Stomach (tissue), 9 donors: Measurements from ENCODE around the gene DAGLB. TPM values are rescaled to one million over a fixed set of nuclear protein-coding genes. Genes with fewer than 3 reads are reported as not detected.

ENCODE experiments used
- DNase-seq, 2 donors: peaks; one replicate each; pipeline versions ENCODE4 v3.0.0 to v3.0.0-alpha.2; 2013 to 2019
- H3K27ac ChIP-seq, 5 donors: fragments of 200-600 bp in 4 of 5; sonication (generic) in 4 of 5; one replicate each; pipeline ENCODE4 v1.5.1; 2013 to 2019; ENCODE audit warnings: mild to moderate bottlenecking in 1 of 5, moderate library complexity in 1 of 5
- H3K27me3 ChIP-seq, 3 donors: fragments of 200-600 bp; sonication (generic); one replicate each; pipeline ENCODE4 v1.5.1; 2017 to 2019; ENCODE audit warnings: mixed run types in 1 of 3
- H3K36me3 ChIP-seq, 4 donors: fragments of 200-600 bp; sonication (generic); 1 replicate in 3 of 4; 2 replicates in 1 of 4; pipeline ENCODE4 v1.5.1; 2016 to 2019
- H3K4me1 ChIP-seq, 4 donors: fragments of 200-600 bp; sonication (generic); one replicate each; pipeline ENCODE4 v1.5.1; 2016 to 2019
- H3K4me3 ChIP-seq, 4 donors: fragments of 200-600 bp; sonication (generic) in 3 of 4; one replicate each; pipeline ENCODE4 v1.5.1; 2016 to 2019; ENCODE audit warnings: mild to moderate bottlenecking in 1 of 4
- H3K9me3 ChIP-seq, 4 donors: fragments of 200-600 bp; sonication (generic); one replicate each; pipeline ENCODE4 v1.5.1; 2016 to 2019
- EP300 ChIP-seq: sonication (generic); formaldehyde crosslinking; IDR thresholded peaks from one replicate; pipeline ENCODE4 v1.6.1; 2017; ENCODE audit warnings: antibody characterized with exemption
- POLR2A ChIP-seq, 4 donors: fragments of 450-650 bp; IDR thresholded peaks; one replicate each; pipeline ENCODE4 v1.6.1; 2016; ENCODE audit warnings: antibody characterized with exemption in 4 of 4, control low read depth in 2 of 4, mild to moderate bottlenecking in 1 of 4, moderate library complexity in 1 of 4
- POLR2AphosphoS5 ChIP-seq, 3 donors: sonication (generic); formaldehyde crosslinking; IDR thresholded peaks; one replicate each; pipeline ENCODE4 v1.6.1; 2016; ENCODE audit warnings: antibody characterized with exemption in 3 of 3
- WGBS, 5 donors: extraction: QIAGEN DNeasy Blood & Tissue Kit in 3 of 5; methylation state at CpG; one replicate each; pipeline versions ENCODE4 v1.1.5 to v1.1.7; 2013 to 2018; 5-methylcytosine and 5-hydroxymethylcytosine counted together
- intact Hi-C: fragments of 100-400 bp; cut with DNase I; formaldehyde crosslinking; loops from one replicate; pipeline ENCODE4 v1.15.1; 2023; ENCODE audit warnings: low total_unique reads
- polyA plus RNA-seq, 3 donors: library from polyadenylated mRNA; stranded (reverse); fragments of 200-250 nt; gene quantifications; one replicate each; pipeline ENCODE4 v1.2.3, GENCODE V29; 2013
- total RNA-seq, 5 donors: library from RNA; depleted of rRNA; stranded (reverse); fragments of >200 nt; gene quantifications; one replicate each; pipeline versions ENCODE4 v1.1.0 to v1.2.3, GENCODE V29; 2014 to 2016
- TF ChIP-seq, protein P1 (sequence below), 7 experiments: fragments of 450-650 bp in 4 of 7; fragments of 200-600 bp in 3 of 7; sonication (generic) in 3 of 7; IDR thresholded peaks; one replicate each; pipeline ENCODE4 v1.5.1; 2016 to 2019; ENCODE audit warnings: antibody characterized with exemption in 7 of 7, control low read depth in 2 of 7, mild to moderate bottlenecking in 1 of 7
- donor health status: healthy with polysubstance abuse.
- donor health status: Bipolar disorder and iron deficiency.
- donor health status: healthy.

The DAGLB gene
- total and polyA plus RNA-seq, 8 donors: 4.7 to 23.7 (median 9.1) TPM

DNA sequence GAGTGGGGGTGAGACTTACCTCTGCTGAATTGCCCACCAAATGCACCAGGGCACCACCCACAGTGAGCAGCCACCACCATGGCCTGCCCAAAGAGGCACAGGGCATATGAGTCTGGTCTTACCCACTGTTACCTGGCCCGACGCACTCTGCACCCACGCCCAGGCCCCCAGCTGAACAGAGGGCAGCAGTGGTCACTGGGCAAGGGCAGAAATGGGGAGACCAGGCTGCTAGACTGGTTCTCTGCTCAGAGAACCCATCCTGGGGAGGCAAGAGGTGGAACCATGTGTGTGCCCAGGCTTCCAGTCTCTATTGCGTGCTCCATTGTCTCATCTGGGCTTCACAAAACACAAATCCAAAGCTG lies 39.4 kb upstream of the DAGLB start:
- H3K4me1 ChIP-seq: peaks cover 6 to 20% (median 15%) of the 10 kb centered on the region in 4 donors
- intact Hi-C loops: no loop called here
- H3K27ac ChIP-seq: no peak overlapping the region
- 87 to 97% (median 93%) methylated on average over 4 of the region's 4 CpGs for WGBS, 5 donors
- no peak overlapping the region for H3K4me3 ChIP-seq
- DNase-seq: no peak
- no peaks in the 10 kb centered on the region for H3K36me3 ChIP-seq
- no peaks in the 10 kb centered on the region for H3K9me3 ChIP-seq
- no peaks in the 10 kb centered on the region for H3K27me3 ChIP-seq
- no peak for TF ChIP-seq POLR2AphosphoS5 (IDR thresholded peaks at IDR 0.05)
- TF ChIP-seq, protein P1, sequence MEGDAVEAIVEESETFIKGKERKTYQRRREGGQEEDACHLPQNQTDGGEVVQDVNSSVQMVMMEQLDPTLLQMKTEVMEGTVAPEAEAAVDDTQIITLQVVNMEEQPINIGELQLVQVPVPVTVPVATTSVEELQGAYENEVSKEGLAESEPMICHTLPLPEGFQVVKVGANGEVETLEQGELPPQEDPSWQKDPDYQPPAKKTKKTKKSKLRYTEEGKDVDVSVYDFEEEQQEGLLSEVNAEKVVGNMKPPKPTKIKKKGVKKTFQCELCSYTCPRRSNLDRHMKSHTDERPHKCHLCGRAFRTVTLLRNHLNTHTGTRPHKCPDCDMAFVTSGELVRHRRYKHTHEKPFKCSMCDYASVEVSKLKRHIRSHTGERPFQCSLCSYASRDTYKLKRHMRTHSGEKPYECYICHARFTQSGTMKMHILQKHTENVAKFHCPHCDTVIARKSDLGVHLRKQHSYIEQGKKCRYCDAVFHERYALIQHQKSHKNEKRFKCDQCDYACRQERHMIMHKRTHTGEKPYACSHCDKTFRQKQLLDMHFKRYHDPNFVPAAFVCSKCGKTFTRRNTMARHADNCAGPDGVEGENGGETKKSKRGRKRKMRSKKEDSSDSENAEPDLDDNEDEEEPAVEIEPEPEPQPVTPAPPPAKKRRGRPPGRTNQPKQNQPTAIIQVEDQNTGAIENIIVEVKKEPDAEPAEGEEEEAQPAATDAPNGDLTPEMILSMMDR (IDR thresholded peaks at IDR 0.05): no peak
- no peak for TF ChIP-seq EP300
- no peak for TF ChIP-seq POLR2A (IDR thresholded peaks at IDR 0.05)

DNA sequence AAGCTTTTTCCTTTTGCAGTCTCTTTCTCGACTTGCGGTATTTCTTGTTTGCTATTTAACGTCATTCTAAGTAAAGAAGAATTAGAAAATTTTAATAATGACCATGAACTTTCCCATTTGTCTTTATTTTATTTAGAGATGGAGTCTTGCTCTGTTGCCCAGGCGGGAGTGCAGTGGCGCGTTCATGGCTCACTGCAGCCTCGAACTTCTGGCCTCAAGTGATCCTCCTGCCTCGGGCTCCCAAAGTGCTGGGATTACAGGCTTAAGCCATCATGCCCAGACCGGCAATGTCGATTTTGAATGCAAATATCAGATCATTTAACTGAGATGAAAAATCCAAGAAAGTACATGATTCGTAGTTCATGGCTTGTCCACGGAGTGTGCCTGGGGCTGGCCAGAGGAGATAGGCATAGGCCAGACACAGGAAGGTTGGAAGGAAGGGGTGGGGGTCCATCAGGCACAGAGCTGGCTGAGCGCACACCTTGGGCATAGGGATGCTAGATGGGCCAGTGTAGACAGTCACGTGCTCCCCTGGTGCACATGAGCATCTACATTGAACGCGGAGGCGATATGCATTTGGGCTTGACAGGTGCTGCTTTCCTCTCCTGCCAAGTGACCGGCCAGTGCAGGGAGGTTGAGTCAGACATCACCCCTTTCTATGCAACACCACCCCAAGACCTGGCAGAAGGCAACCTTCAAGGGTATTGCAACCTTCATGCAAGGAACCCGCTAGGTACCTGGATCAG lies 38.9 kb upstream of the DAGLB start:
- intact Hi-C loops: no loop called here
- Histone ChIP-seq H3K27me3 (no peaks in the 10 kb centered on the region), H3K27ac (no peak overlapping the region), H3K9me3 (no peaks in the 10 kb centered on the region), H3K4me1 (peaks cover 12 to 26% (median 20%) of the 10 kb centered on the region in 4 donors), H3K36me3 (peaks cover 0 to under 1% (median 0%) of the 10 kb centered on the region in 4 donors), H3K4me3 (no peak overlapping the region)
- WGBS, 5 donors: 89 to 96% (median 94%) methylated on average over 16 to 19 of the region's 19 CpGs
- DNase-seq: no peak
- TF ChIP-seq POLR2AphosphoS5 (IDR thresholded peaks at IDR 0.05) (no peak), EP300 (no peak)

DNA sequence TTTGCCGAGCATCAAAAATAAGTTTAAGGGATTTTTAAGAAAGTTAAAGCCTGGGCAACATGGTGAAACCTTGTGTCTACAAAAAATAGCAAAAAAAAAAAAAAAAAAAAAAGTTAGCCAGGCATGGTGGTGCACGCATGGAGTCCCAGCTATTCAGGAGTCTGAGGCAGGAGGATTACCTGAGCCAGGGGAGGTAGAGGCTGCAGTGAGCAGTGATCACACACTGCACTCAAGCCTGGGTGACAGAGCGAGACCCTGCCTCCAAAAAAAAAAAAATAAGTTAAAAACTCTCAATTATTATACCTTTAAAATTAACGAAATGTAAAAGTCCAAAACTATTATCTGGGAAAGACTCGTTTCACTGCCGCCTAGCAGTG lies 35.0 kb upstream of the DAGLB start:
- Histone ChIP-seq H3K27ac (peak overlapping the region; percentile 93 to 100 (median 96)), H3K4me3 (peak overlapping the region; percentile 85 to 100 (median 96)), H3K9me3 (no peaks in the 10 kb centered on the region), H3K27me3 (no peaks in the 10 kb centered on the region), H3K4me1 (peaks cover 43 to 64% (median 53%) of the 10 kb centered on the region in 4 donors), H3K36me3 (peaks cover 0 to 10% (median 3%) of the 10 kb centered on the region in 4 donors)
- TF ChIP-seq EP300 (no peak), POLR2A (IDR thresholded peaks at IDR 0.05) (no peak), POLR2AphosphoS5 (IDR thresholded peaks at IDR 0.05) (no peak)
- TF ChIP-seq, protein P1 (IDR thresholded peaks at IDR 0.05): no peak
- intact Hi-C loops: no loop called here
- DNase-seq: no peak
- 13 to 19% (median 14%) methylated on average over 6 of the region's 6 CpGs for WGBS, 5 donors

DNA sequence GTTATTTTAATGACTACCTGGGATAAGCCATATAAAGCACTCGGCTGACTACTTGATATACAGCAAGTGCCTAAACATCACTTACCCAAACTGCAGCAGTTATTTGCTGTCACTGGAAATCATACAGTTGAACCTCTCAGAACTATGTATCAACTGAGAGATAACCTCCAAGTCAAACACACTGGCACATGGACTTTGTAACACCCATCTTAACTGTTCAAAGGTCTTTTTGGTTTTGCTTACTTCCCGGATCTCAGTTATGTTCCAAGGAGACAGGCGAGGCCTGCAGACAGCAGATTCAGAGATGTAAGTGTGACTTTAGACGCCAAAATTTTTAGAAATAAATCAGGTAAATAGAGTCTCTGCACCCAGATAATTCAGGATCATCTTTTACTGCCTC lies 34.6 kb upstream of the DAGLB start:
- H3K4me1 ChIP-seq: peaks cover 43 to 69% (median 55%) of the 10 kb centered on the region in 4 donors
- WGBS, 5 donors: 21 to 46% (median 35%) methylated on average over 4 of the region's 4 CpGs
- TF ChIP-seq EP300 (no peak), POLR2AphosphoS5 (IDR thresholded peaks at IDR 0.05) (peak in 2 of 3 donors; percentile 44 to 76), POLR2A (IDR thresholded peaks at IDR 0.05) (no peak)
- TF ChIP-seq, protein P1 (IDR thresholded peaks at IDR 0.05): no peak
- peak in 1 of 2 donors; percentile 68 for DNase-seq
- intact Hi-C loops: no loop called here
- peak overlapping the region; percentile 85 to 100 (median 96) for H3K4me3 ChIP-seq
- peak overlapping the region in 4 of 5 donors; percentile 93 to 100 (median 96) for H3K27ac ChIP-seq
- H3K27me3 ChIP-seq: no peaks in the 10 kb centered on the region
- H3K36me3 ChIP-seq: peaks cover 0 to 10% (median 3%) of the 10 kb centered on the region in 4 donors
- no peaks in the 10 kb centered on the region for H3K9me3 ChIP-seq

DNA sequence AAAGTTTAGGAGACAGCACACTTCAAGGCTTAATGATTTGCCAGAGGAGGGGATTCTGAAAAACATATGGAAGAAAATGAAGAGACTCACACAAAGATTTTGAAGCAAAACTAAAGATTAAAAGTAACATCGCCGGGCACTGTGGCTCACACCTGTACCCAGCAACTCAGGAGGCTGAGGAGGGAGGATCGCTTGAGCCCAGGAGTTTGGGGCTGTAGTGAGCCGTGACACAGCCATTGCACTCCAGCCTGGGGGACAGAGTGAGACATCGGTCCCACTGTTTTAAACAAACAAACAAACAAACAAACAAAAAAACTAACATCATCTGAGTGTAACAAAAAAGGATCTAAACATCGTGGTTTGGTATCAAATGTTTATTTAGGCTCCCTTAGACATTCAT lies 33.7 kb upstream of the DAGLB start:
- WGBS, 5 donors: 35 to 61% (median 54%) methylated on average over 6 of the region's 6 CpGs
- no peaks in the 10 kb centered on the region for H3K9me3 ChIP-seq
- H3K4me3 ChIP-seq: peak overlapping the region in 3 of 4 donors; percentile 93 to 100 (median 98)
- TF ChIP-seq, protein P1 (IDR thresholded peaks at IDR 0.05): no peak
- no peak for TF ChIP-seq EP300
- TF ChIP-seq POLR2AphosphoS5 (IDR thresholded peaks at IDR 0.05): no peak
- TF ChIP-seq POLR2A (IDR thresholded peaks at IDR 0.05): no peak
- H3K36me3 ChIP-seq: peaks cover 0 to 19% (median 3%) of the 10 kb centered on the region in 4 donors
- no peak for DNase-seq
- H3K27ac ChIP-seq: peak overlapping the region in 4 of 5 donors; percentile 93 to 100 (median 96)
- H3K27me3 ChIP-seq: no peaks in the 10 kb centered on the region
- peaks cover 47 to 77% (median 62%) of the 10 kb centered on the region in 4 donors for H3K4me1 ChIP-seq
- intact Hi-C loops: no loop called here
